H1 (cell line): ENCODE measurements around the gene GIGYF2. TPM values are rescaled to one million over a fixed set of nuclear protein-coding genes. Genes with fewer than 3 reads are reported as not detected.

Experiments used
- CHD1 ChIP-seq: IDR thresholded peaks from 2 replicates; pipeline ENCODE4 v1.6.1; 2012; ENCODE audit warnings: low read depth, low read length, improper control_type of control experiment
- polyA plus RNA-seq, 7 experiments: library from polyadenylated mRNA; depleted of rRNA in 3 of 7; stranded (reverse) in 5 of 7; unstranded in 2 of 7; fragments of >200 nt in 5 of 7; fragments of 200-250 nt in 2 of 7; gene quantifications; 1 replicate in 5 of 7; 2 replicates in 1 of 7; 4 replicates in 1 of 7; pipeline versions ENCODE4 v1.2.1 to v1.2.3, GENCODE V29; 2011 to 2013; ENCODE audit warnings: missing spikeins in 2 of 7, mixed read lengths in 2 of 7
- total RNA-seq: library from RNA; stranded (reverse); fragmentation: NEBNext Ultra II Directional; extraction: Animal tissue kit (Norgen Biotek cat#: 25700); gene quantifications from 2 replicates; pipeline ENCODE4 v1.2.1, GENCODE V29; 2021

GIGYF2 gene
- total and polyA plus RNA-seq, 2 of the 8 experiments (the other 6 are each of a cell fraction or from before 2014, with no cell fraction given) = 22.3 to 62.0 TPM

- TF ChIP-seq CHD1 = no peak
Observed at GRCh38 chr2:232897598-232898408, 200.7 kb downstream of the GIGYF2 start (continued).
